KBM-7 (cell line): ENCODE results near the gene TRAF4.

Experiments
- DNase-seq: peaks from one replicate; pipeline ENCODE4 v3.0.0-alpha.2; 2015
- in situ Hi-C: fragments of 300-500 bp; cut with MboI; formaldehyde crosslinking; loops from 2 replicates; pipeline ENCODE4 v1.14.3; 2020; ENCODE audit warnings: low sequenced_read_pairs, low pct_unique_long_range_greater_than_20kb, mixed read lengths

The TRAF4 gene

GRCh38 chr17:28743243-28744103, at the start of gene TRAF4:
TRAF4 (plus strand) TSS chr17:28744011; CDS start chr17:28744113, 102 bp downstream.
- in situ Hi-C loops = loop anchor here (25.0 kb wide), 1 partner anchor 369 kb away; no protein-coding TSS in a partner anchor
- DNase-seq = peak; percentile 90

DNA sequence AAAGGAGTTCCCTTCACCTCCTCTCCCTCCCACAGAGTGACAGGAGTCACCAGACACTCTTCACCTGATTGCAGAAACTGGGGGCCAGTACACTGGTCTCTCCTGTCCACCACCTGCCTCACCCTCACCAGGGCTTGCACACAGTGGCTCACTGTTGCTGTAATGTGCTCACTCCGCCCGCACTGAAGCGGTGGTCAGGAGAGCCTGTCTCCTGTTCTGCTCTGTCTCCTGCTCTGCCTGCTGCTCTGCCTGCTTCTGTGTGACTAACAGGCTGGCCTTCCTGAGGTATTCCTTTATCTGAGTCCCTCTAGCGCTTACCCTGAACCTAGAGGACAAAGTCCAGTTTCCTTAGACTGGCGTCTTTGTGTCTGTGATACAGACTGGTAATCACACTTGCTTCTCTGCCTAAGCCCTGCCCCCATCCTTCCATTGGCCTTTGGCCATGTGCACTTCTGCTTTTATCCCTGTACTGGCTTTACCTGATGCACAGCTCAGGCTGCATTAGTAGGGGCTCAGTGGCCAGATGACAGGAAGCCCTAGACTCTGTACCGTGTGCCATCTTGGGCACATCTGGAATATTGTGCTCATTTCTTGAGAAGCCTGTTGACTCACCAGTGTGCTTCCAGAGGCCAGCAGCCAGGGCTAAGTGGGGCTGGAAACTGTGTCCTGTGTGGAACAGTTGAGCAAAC, 45.4 kb upstream of the TRAF4 start:
- DNase-seq = peak; percentile 28
- in situ Hi-C loops = no loop called here

DNA sequence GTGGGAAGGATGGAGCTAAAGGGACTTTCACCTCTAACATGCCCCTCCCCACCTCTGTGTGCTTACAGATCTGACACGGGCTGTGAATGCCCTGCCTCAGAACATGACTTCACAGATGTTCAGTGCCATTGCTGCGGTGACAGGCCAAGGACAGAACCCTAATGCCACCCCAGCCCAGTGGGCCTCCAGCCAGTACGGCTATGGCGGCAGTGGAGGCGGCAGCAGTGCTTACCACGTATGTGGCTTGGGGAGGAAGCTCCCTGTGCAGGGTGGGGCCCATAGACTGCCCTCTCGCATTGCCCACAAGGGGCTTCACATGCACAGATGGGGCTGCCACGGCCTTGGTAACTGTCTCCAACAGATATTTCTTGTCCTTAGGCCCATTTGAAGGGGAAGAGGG, 43.5 kb upstream of the TRAF4 start:
- in situ Hi-C loops = no loop called here
- no peak for DNase-seq

DNA sequence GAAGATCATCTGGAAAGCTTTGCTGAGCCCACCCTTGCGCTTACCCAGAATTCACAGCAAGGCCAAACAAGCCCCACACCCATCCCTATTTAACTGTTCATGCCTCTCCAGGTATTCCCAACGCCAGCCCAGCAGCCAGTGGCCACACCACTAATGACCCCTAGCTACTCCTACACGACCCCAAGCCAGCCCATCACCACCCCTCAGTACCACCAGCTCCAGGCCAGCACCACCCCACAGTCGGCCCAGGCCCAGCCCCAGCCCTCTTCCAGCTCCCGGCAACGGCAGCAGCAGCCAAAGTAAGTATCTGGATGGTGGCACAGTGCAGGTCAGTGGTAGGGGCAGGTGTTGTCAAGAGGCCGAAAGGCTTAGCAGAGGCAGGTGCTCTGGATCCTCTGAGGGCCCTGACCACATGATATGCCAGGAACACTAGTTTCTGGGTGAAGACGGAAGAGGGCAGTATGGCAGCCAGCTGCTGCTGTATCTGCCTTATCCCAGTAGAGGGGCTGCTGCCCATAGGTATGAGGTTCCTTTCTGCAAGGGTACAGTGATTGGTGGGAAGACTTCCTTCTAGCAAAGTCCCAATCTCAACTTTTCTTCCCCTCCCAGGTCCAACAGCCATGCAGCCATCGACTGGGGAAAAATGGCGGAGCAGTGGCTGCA, 42.9 kb upstream of the TRAF4 start:
- no peak for DNase-seq
- in situ Hi-C loops = no loop called here

- in situ Hi-C loops = no loop called here
Observed at GRCh38 chr17:28702026-28702751, 41.6 kb upstream of the TRAF4 start.

DNA sequence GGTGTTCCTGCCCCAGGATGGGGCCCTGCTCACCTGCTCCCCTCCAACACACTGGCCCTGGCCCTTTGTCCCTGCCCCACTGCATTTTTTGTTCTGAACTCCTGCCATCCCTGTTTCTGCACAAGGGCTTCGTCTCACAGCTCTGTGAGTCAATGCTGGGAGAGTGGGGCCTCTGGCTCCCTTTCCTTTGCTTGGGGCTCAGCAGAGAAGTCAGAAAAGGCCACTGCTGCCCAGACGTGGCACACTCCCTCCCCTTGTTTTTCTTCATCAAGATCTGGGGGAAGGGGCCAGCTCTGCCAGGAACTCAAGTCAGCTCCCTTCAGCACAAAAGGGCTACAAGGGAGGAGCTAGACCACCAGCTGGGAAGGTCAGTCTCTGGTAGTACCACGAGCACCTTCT, 41.1 kb upstream of the TRAF4 start:
- in situ Hi-C loops = no loop called here
- DNase-seq = no peak

More at GRCh38 chr17:28702026-28702751, 41.6 kb upstream of the TRAF4 start:
- DNase-seq = no peak

- DNase-seq = no peak
- in situ Hi-C loops = no loop called here
Observed at GRCh38 chr17:28703552-28704218, 40.1 kb upstream of the TRAF4 start.

DNA sequence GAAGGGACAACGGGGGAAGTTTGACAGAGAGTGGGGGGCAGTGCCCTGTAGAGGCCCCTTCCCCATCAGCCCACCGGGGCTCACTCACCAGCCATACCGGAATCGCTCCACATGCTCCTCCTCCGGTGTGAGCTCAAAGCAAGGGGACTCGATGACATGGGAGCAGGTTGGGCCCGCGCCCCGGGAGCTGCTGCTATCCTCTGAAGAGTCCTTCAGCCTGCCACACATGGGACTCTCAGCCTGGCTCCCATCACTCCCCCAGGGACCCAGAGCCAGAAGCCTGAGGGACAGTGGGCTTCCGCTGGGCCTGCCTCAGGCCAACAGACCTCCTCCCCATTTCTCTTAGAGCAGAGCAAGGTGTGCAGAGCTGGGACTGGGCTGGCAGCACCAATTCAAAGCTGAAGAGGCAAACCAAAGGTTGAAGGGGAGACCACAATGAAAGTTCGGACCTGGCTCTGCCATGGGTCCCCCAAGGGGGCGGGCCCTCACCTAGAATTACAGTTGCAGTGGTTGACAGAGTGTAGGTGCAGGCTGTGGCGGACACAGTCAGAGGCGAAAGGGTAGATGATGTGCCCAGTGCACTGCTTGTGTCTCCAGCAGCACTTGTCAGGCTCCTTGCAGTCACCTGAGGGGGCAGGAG, 39.5 kb upstream of the TRAF4 start:
- DNase-seq = no peak
- in situ Hi-C loops = no loop called here

DNA sequence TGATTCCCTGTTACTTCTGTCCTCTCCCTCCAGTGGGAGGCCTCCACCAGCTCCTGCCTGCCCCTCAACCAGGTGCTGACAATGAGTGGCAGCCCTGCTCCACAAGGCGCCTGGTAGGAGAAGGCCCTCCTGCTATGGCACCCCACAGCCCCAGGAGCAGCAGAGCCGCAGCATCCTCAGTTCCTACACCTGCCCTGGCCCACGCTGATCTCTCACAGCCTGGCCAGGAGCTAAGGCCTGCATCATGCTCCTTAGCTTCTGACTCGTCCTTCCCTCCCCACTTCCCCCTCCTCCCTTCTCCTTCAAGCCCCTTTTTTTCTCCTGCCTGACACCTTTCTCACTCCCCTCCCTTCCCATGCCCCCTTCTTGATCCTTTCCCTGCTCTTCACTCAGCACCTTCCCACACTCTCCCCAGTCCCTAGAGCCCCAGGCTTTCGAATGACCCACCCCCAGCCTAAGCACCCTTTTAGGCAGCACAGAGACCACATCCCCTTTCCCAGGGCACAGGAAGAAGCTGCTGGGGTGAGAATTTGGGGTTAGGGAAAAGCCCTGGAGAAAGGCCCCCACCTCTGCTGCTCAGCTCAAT, 38.6 kb upstream of the TRAF4 start:
- no peak for DNase-seq
- in situ Hi-C loops = no loop called here

GRCh38 chr17:28705728-28706334, 38.0 kb upstream of the TRAF4 start:
- DNase-seq = no peak
- in situ Hi-C loops = no loop called here

DNA sequence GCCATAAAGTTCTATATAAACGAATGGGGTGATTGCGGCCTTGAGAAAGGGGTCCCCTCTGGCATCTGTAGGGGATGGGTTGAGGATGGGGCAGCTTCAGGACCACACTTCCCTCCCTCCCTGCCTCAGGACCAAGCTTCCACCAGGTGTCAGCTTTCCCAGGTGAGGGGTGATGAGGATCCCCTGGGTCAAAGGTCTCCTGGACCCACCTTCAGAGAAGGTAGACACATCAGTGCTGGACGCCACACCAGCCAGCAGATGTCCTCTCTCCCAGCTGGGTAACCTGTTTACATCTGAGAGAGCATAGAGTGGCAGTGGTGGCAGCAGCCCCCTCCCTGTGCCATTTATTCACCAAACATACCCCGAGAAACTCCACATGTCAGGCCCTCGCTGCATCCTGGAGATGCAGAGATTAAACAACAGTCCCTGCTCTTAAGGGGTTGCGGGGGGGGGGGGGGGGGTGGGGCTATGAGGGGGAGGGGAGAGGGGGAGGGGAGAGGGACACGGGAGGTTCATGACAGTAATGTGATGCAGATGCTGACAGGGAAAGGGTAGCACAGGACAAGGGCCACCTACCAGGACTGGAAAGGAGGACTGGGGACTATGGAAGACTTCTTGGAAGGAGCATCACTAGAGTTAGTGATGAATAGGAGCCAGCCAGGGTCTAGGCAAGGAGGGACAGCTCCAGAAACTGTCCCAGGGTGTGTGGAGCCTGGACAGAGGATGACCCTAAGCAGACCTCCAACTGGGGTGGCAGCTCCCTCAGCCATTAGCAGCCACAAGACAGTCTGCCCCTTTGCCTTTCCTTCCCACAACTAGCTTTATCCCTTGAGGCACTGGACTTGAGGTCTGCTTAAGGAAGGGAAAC, 37.1 kb upstream of the TRAF4 start:
- in situ Hi-C loops = no loop called here
- DNase-seq = no peak

- in situ Hi-C loops = no loop called here
- no peak for DNase-seq
Observed at GRCh38 chr17:28707339-28707720, 36.5 kb upstream of the TRAF4 start.

DNA sequence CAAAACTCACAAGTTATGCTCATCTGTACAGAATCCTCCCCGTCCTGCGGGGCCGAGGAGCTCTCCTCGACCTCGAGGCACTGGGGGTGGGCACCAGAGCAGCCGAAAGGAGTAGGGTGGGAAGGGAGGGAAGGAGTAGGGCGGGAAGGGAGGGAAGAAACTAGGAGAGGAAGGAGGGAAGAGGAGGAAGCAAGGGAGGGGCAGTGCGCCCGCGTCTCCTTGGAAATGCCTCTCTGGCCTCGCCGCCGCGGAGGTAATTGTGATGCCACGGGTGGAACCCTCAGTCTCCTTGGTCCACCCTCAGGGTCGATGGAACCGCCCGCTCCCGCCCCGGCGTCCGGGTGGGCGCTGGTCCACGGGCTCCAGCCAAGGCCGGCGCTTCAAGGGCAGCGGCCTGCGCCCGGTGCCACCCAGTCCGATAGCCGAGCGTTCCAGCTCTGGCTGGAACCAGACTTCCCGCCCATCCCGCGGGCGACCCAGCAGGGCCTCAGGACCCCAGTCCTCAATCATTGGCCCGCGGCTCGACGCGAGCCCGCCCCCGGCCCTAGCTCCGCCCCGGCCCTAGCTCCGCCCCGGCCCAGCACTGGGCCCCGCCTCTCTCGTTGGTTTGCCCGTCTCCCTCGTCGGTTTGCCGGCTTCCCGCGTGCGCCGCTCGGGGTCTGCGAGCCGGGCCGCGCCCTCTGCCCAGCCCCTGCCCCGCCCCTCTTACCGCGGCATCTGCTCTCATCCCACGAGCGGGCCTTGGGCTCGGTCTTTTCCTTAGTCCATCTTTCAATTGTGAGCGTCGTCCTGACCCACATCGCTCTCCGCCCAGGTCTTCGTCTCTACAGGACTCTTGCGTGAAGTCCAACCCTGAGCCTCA, 32.7 kb upstream of the TRAF4 start:
- DNase-seq = peak; percentile 95
- in situ Hi-C loops = no loop called here

DNA sequence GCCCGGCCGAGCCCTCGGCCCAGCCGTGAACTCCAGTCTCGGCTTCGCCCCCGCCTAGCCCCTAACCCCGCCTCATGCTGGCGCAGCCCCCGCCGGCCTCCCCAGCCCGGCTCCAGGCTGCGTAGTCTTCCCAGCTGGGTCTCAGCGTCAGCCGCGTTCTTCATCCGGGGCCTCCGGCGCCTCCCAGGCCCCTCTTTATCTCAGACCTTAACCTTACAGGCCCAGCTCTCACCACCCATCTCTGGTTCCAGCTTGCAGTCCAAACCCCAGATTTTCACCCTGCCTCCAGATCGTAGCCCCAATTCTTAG, 32.1 kb upstream of the TRAF4 start, which contains the start of gene PROCA1:
TSS of gene PROCA1 (minus strand) at position 166 of the 309 bp plus-strand sequence. CDS start 228 bp downstream, outside the sequence.
- DNase-seq = no peak

DNA sequence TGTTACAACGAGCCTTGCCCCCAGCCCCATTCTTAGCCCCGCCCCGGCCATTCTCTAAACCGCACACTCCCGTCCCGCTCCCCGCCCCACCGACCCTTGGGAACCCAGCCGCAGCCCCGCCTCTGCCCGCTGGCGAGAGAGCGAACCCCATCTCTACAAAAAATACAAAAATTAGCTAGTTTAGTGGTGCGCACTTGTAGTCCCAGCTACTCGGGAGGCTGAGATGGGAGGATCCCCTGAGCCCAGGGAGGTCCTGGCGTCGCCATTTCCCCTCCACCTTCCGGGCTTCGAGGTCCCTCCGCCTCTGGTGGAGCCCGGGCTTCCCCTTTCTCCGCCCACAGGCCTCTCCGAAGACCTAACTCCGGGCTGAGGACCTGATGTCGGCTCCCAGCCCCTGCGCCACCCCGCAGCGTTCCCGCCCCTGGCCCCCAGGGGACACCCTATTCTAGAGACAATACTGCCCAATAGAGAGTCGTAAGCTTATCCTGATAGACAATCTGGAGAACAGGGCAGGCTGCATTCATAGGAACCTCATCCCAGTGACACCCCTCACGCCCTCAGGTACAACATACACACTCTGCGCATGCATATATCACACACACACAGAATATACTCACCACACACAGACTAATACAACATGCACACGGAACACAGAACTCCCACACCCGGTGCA, 31.6 kb upstream of the TRAF4 start:
- in situ Hi-C loops = no loop called here
- DNase-seq = peak; percentile 81

More for the DNA sequence above, 32.1 kb upstream of the TRAF4 start, which contains the start of gene PROCA1:
- in situ Hi-C loops = no loop called here
